GM13976 (cell line): Measurements from ENCODE around the gene GALK2.

Experiments
- DNase-seq: peaks from one replicate; pipeline ENCODE4 v3.0.0; 2012; ENCODE audit warnings: low spot score
- in situ Hi-C: fragments of 300-500 bp; cut with MboI; formaldehyde crosslinking; loops from one replicate; pipeline ENCODE4 v1.12.0; 2022; ENCODE audit warnings: low sequenced_read_pairs, mixed read lengths, inconsistent platforms; ENCODE audit not compliant: unreplicated experiment
- TF ChIP-seq, protein P1 (sequence below): IDR thresholded peaks from 2 replicates; pipeline ENCODE4 v1.5.1; 2012; ENCODE audit warnings: borderline replicate concordance, mild to moderate bottlenecking; ENCODE audit not compliant: insufficient read depth; ENCODE audit errors: extremely low read depth, missing control alignments, control extremely low read depth

GALK2 gene

DNA sequence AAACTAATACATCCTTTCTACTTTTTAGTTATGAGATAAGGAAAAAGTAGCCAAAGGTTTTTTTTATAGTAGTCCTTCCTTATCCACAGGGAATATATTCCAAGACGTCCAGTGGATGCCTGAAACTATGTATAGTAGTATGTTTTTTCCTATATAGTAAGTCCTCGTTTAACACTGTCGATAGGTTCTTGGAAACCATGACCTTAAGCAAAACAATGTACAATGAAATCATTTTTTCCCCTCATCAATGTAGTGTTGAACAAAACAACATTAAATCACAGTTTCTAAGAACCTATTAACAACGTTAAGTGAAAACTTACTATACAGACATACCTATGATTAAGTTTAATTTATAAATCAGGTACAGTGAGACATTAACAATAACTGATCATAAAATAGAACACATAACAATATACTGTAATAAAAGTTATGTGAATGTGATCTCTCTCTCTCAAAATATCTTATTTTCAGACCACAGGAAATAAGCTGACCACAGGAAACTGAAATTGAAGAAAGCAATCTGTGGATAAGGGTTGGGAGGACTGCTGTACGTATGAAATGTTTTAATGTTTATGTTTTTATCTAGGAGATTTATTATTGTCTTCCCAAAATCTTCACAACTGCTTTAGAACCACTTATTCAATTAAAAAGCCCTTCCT lies 35.2 kb upstream of the GALK2 start:
- TF ChIP-seq, protein P1, sequence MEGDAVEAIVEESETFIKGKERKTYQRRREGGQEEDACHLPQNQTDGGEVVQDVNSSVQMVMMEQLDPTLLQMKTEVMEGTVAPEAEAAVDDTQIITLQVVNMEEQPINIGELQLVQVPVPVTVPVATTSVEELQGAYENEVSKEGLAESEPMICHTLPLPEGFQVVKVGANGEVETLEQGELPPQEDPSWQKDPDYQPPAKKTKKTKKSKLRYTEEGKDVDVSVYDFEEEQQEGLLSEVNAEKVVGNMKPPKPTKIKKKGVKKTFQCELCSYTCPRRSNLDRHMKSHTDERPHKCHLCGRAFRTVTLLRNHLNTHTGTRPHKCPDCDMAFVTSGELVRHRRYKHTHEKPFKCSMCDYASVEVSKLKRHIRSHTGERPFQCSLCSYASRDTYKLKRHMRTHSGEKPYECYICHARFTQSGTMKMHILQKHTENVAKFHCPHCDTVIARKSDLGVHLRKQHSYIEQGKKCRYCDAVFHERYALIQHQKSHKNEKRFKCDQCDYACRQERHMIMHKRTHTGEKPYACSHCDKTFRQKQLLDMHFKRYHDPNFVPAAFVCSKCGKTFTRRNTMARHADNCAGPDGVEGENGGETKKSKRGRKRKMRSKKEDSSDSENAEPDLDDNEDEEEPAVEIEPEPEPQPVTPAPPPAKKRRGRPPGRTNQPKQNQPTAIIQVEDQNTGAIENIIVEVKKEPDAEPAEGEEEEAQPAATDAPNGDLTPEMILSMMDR = no peak
- DNase-seq = no peak

DNA sequence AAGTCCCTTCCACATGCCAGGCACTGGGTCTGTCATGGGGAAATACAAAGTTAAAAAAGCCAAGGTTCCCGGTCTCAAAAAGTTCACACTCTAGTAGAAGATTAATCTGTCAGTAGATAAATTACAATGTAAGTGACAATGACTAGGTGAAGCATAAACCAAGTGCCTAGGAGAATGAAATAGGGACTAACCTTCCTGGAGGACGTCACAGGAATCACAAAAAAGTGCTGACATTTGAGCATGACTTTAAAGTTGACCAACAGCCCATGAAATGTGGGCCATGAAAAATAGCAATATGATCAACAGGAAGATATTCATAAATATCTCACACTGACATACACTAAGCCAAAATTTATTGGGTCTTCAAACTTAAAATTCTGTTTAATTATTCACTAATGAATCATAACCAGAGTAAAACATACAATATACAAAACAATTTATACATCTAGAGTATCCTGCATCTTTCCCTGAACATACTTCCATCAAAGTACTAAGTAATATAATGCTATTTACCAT lies 34.6 kb upstream of the GALK2 start:
- in situ Hi-C loops = no loop called here
- TF ChIP-seq, protein P1 = no peak

More for the DNA sequence above, 35.2 kb upstream of the GALK2 start:
- in situ Hi-C loops = no loop called here

DNA sequence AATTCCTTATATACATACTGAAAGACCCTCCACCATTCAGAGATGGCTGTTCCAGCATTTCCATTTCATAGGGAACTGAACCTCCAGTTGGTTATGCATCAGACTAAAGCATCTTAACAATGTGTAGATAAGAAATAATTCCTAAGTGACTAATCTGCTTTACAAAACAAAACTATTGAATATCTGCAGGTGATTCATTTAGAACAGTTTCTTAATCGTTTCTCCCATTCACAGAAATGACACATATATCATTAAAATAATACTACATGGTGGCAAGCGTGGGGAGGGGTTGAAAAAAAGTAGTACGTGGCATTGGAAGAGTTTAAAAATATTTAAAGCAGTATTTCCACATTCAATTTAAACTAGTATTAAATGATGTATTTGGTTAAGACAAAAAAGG lies 34.1 kb upstream of the GALK2 start:
- TF ChIP-seq, protein P1 = no peak
- in situ Hi-C loops = no loop called here
- DNase-seq = no peak

More for the DNA sequence above, 34.6 kb upstream of the GALK2 start:
- no peak for DNase-seq

DNA sequence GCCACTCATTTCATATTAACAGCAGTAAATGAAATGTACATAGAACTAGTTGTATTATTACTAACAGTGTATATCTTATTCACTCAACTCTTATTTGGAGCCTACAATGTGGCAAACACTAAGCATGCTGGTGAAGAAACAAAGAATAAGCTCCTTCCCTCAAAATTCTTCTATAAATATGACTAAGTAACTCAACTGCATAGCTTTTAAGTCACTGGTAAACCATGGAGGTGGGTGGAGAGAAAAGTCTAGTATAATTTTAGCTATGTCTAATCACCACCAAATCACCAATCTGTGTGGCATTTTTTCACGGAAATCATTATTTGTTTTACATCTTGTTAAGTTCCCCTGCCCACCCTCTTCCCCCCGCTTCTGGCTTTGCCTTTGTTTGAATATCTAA lies 32.2 kb upstream of the GALK2 start:
- in situ Hi-C loops = no loop called here
- TF ChIP-seq, protein P1 = no peak
- DNase-seq = no peak

DNA sequence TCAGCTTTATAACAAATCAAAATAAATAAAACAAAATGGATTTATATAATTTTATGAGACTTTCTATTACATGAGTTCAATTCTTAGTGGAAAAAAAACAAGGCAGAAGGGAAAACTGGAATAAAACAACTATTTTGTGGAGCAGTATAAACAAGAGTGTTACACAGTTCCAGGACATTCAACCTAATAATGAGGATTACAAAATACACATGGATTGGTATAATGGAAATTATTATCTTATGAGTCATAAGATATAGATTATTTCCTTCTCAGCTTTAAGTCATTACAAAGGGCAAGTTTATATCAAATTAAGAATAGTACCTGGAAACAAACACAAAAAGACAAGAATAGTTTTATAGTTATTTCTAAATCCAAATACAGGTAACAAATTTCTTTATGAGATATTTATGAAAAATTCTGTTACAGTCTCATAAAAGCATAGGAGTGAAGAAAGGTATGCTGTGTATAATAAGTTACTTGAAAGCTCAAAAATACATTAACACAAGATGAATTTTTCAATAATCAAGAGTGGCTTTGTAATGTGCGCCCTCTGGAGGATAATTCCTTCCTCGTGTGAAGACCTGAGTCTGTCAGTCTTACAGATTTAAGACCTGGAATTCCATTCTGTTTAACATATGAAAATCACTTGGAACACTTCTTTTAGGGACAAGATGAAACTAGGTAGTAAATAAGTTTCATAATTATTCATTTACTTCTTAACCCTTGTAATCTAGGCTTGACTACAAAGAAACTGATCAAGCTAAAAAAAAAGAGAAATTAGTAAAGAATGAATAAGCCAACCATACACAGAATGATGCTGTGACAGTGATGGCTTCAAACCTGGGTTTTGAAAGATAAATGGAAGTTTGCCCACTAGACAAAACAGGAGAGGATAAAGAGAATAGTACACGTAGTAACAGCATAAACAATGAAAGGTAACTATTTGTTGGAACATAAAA lies 24.1 kb upstream of the GALK2 start:
- DNase-seq = peak; percentile 21
- TF ChIP-seq, protein P1 = peak; percentile 54
- in situ Hi-C loops = no loop called here

DNA sequence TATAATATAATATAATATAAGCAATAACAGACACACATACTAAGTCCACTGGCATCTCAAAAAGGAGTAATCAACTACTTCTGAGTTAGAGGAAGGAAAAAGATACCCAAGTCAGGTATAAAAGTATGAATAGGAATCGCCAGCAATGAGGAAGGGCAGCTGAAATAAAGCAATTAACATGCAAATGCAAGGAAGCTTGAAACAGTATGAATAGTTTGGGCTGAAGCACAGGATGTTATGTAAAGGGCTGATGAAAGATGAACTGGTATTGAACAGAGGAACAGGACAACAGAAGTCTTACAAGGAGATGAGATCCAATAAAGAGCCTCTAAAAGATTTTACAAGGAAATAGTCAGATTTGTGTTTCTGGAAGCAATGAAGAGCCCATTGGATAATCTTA lies 21.7 kb upstream of the GALK2 start:
- TF ChIP-seq, protein P1 = no peak
- in situ Hi-C loops = no loop called here
- DNase-seq = no peak
